A549 (cell line): ENCODE measurements around the gene NCKIPSD. TPM values are rescaled to one million over a fixed set of nuclear protein-coding genes. Genes with fewer than 3 reads are reported as not detected.

ENCODE experiments used
- ATAC-seq, 2 experiments: fragments of 200-7000 bp in 1 of 2; fragments of >200 bp in 1 of 2; cut with Nextera tagmentation in 1 of 2; cut with Tn5 transposase in 1 of 2; 3 replicates each; pipeline versions ENCODE4 v1.8.0 to v1.9.1; 2018 to 2020; ENCODE audit warnings: mild to moderate bottlenecking in 1 of 2, moderate library complexity in 1 of 2
- CTCF ChIA-PET: fragments of 300-600 bp; sonication (Branson Sonifier 250); formaldehyde crosslinking; extraction: SDS; loops from one replicate; lab custom pipeline; 2021; ENCODE audit warnings: antibody characterized with exemption, inconsistent platforms; lab: Yijun Ruan, JAX
- POLR2A ChIA-PET: fragments of 350-600 bp; formaldehyde crosslinking; extraction: SDS; loops from one replicate; lab custom pipeline; 2021; ENCODE audit warnings: antibody characterized with exemption, inconsistent platforms; lab: Yijun Ruan, JAX
- DNase-seq, 2 experiments: peaks; one replicate each; pipeline versions ENCODE4 v3.0.0 to v3.0.0-alpha.2; 2011 to 2016; ENCODE audit warnings: low read depth in 1 of 2, low spot score in 1 of 2
- FAIRE-seq: peaks from 2 replicates; lab custom pipeline; 2011; peaks lifted over from hg19 to GRCh38; lab: Jason Lieb, UNC
- H3K27ac ChIP-seq, 2 experiments: fragments of >200 bp; sonication (Bioruptor Twin); formaldehyde crosslinking; 3 replicates each; pipeline ENCODE4 v1.5.1; 2016 to 2017
- H3K4me1 ChIP-seq: fragments of >200 bp; sonication (Bioruptor Twin); formaldehyde crosslinking; 3 replicates; pipeline ENCODE4 v1.6.1; 2016
- H3K4me2 ChIP-seq: fragments of >200 bp; sonication (Bioruptor Twin); formaldehyde crosslinking; 3 replicates; pipeline ENCODE4 v1.6.1; 2016
- H3K4me3 ChIP-seq: fragments of >200 bp; sonication (Bioruptor Twin); formaldehyde crosslinking; 3 replicates; pipeline ENCODE4 v1.5.1; 2016
- H3K9me3 ChIP-seq: fragments of >200 bp; sonication (Bioruptor Twin); formaldehyde crosslinking; 3 replicates; pipeline ENCODE4 v1.6.1; 2016
- CHD2 ChIP-seq: fragments of 150-350 bp; IDR thresholded peaks from 2 replicates; pipeline ENCODE4 v1.6.1; 2014; ENCODE audit warnings: low read length; ENCODE audit not compliant: partially characterized antibody
- CHD4 ChIP-seq: fragments of 200-600 bp; sonication (generic); IDR thresholded peaks from 2 replicates; pipeline ENCODE4 v1.6.1; 2016; ENCODE audit warnings: antibody characterized with exemption, mild to moderate bottlenecking, borderline replicate concordance
- EHF ChIP-seq: fragments of 250-450 bp; sonication (Bioruptor Pico); IDR thresholded peaks from 2 replicates; pipeline ENCODE4 v1.5.0; 2020; ENCODE audit warnings: mild to moderate bottlenecking
- ESRRA ChIP-seq: fragments of 150-350 bp; IDR thresholded peaks from 2 replicates; pipeline ENCODE4 v1.6.1; 2014; ENCODE audit warnings: mild to moderate bottlenecking, low read length, borderline replicate concordance
- FOSB ChIP-seq: fragments of 250-450 bp; sonication (Bioruptor Pico); IDR thresholded peaks from 2 replicates; pipeline ENCODE4 v1.5.0; 2020; ENCODE audit warnings: mild to moderate bottlenecking, moderate library complexity
- HMGXB4 ChIP-seq: fragments of 250-450 bp; sonication (Bioruptor Pico); IDR thresholded peaks from 2 replicates; pipeline ENCODE4 v1.5.0; 2021; ENCODE audit warnings: mild to moderate bottlenecking, moderate library complexity, borderline replicate concordance
- HOXB13 ChIP-seq: fragments of 250-450 bp; sonication (Bioruptor Pico); IDR thresholded peaks from 2 replicates; pipeline ENCODE4 v1.5.0; 2020; ENCODE audit warnings: low read depth, mild to moderate bottlenecking, moderate library complexity
- HOXB5 ChIP-seq: fragments of 250-450 bp; sonication (Bioruptor Pico); IDR thresholded peaks from 2 replicates; pipeline ENCODE4 v1.5.0; 2020; ENCODE audit warnings: mild to moderate bottlenecking, moderate library complexity
- KDM5A ChIP-seq: fragments of 200-600 bp; sonication (generic); IDR thresholded peaks from 2 replicates; pipeline ENCODE4 v1.6.1; 2016; ENCODE audit warnings: antibody characterized with exemption, mild to moderate bottlenecking
- MAFK ChIP-seq: fragments of 450-650 bp; IDR thresholded peaks from 2 replicates; pipeline ENCODE4 v1.6.1; 2014; ENCODE audit not compliant: partially characterized antibody
- MAZ ChIP-seq: fragments of 150-350 bp; IDR thresholded peaks from 2 replicates; pipeline ENCODE4 v1.6.1; 2014; ENCODE audit warnings: antibody characterized with exemption, low read depth, low read length, borderline replicate concordance
- MYC ChIP-seq: IDR thresholded peaks from 2 replicates; pipeline ENCODE4 v1.6.1; 2012; ENCODE audit warnings: mild to moderate bottlenecking, inconsistent platforms, low read length, improper control_type of control experiment, borderline replicate concordance
- NFE2L2 ChIP-seq: fragments of 150-350 bp; conservative IDR thresholded peaks from 2 replicates; pipeline ENCODE4 v1.6.1; 2014; ENCODE audit warnings: low read length
- NPAS2 ChIP-seq: fragments of 250-450 bp; sonication (Bioruptor Pico); IDR thresholded peaks from 2 replicates; pipeline ENCODE4 v1.8.0; 2022; ENCODE audit warnings: mild to moderate bottlenecking, moderate library complexity, borderline replicate concordance
- NR3C1 ChIP-seq: fragments of >200 bp; sonication (Bioruptor Twin); formaldehyde crosslinking; IDR thresholded peaks from 3 replicates; pipeline ENCODE4 v1.6.1; 2017
- PHF8 ChIP-seq: fragments of 200-600 bp; sonication (generic); IDR thresholded peaks from 2 replicates; pipeline ENCODE4 v1.6.1; 2016; ENCODE audit warnings: low read depth, mild to moderate bottlenecking, antibody characterized with exemption, moderate library complexity, borderline replicate concordance
- RCOR1 ChIP-seq: fragments of 150-350 bp; IDR thresholded peaks from 2 replicates; pipeline ENCODE4 v1.6.1; 2014; ENCODE audit warnings: antibody characterized with exemption, low read length, low read depth
- RNF2 ChIP-seq: fragments of 200-600 bp; sonication (generic); IDR thresholded peaks from 2 replicates; pipeline ENCODE4 v1.6.1; 2016; ENCODE audit warnings: low read depth, mild to moderate bottlenecking, antibody characterized with exemption, moderate library complexity, borderline replicate concordance
- TFCP2L1 ChIP-seq: fragments of 250-450 bp; sonication (Bioruptor Pico); IDR thresholded peaks from 2 replicates; pipeline ENCODE4 v1.5.0; 2021; ENCODE audit warnings: mild to moderate bottlenecking
- ZFP36 ChIP-seq: fragments of 450-650 bp; IDR thresholded peaks from 2 replicates; pipeline ENCODE4 v1.6.1; 2014; ENCODE audit warnings: borderline replicate concordance; ENCODE audit not compliant: partially characterized antibody
- WGBS: methylation state at CpG from one replicate; pipeline ENCODE4 v1.1.6; 2017; ENCODE audit errors: missing lambda C conversion rate; 5-methylcytosine and 5-hydroxymethylcytosine counted together
- polyA plus RNA-seq, 4 experiments: library from polyadenylated mRNA; depleted of rRNA in 3 of 4; stranded (reverse); fragments of >200 nt; fragmentation: RNase III in 1 of 4; extraction: RNeasy Plus Mini Kit Qiagen cat#74134 plus additional on column Dnase treatment in 1 of 4; gene quantifications; 2 replicates in 3 of 4; 3 replicates in 1 of 4; pipeline ENCODE4 v1.2.3, GENCODE V29; 2011 to 2017
- TF ChIP-seq, protein P1 (sequence below): fragments of 150-350 bp; IDR thresholded peaks from 2 replicates; pipeline ENCODE4 v1.6.1; 2014; ENCODE audit warnings: low read depth, mild to moderate bottlenecking, low read length
- TF ChIP-seq, protein P2 (sequence below): fragments of 250-450 bp; sonication (Bioruptor Pico); IDR thresholded peaks from 2 replicates; pipeline ENCODE4 v1.5.0; 2020; ENCODE audit warnings: low read depth, mild to moderate bottlenecking, moderate library complexity
- TF ChIP-seq, protein P3 (sequence below): IDR thresholded peaks from 2 replicates; pipeline ENCODE4 v1.6.1; 2012

Gene NCKIPSD
- polyA plus RNA-seq, 2 of the 4 experiments (the other 2 are of a cell fraction), result 10.2 to 10.9 TPM

- 94% methylated on average over 12 of the region's 17 CpGs for WGBS
- DNase-seq (no peak), ATAC-seq (no peak), FAIRE-seq (no peak)
- H3K4me2 ChIP-seq, result no peak overlapping the region
- peaks cover 30% of the 10 kb centered on the region for H3K4me1 ChIP-seq
- no peak overlapping the region for H3K4me3 ChIP-seq
- ChIA-PET CTCF (no interaction called here), POLR2A (no interaction called here)
- no peak overlapping the region for H3K27ac ChIP-seq
- H3K9me3 ChIP-seq, result no peaks in the 10 kb centered on the region
- TF ChIP-seq CHD4, result no peak
- TF ChIP-seq, protein P1, sequence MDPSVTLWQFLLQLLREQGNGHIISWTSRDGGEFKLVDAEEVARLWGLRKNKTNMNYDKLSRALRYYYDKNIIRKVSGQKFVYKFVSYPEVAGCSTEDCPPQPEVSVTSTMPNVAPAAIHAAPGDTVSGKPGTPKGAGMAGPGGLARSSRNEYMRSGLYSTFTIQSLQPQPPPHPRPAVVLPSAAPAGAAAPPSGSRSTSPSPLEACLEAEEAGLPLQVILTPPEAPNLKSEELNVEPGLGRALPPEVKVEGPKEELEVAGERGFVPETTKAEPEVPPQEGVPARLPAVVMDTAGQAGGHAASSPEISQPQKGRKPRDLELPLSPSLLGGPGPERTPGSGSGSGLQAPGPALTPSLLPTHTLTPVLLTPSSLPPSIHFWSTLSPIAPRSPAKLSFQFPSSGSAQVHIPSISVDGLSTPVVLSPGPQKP, result no peak
- TF ChIP-seq RCOR1, result no peak
- no peak for TF ChIP-seq NR3C1
- TF ChIP-seq HOXB13, result no peak
- TF ChIP-seq MAFK, result no peak
- no peak for TF ChIP-seq HOXB5 (CRISPR knock-in tag)
- no peak for TF ChIP-seq RNF2
- TF ChIP-seq NPAS2, result no peak
- TF ChIP-seq, protein P2, sequence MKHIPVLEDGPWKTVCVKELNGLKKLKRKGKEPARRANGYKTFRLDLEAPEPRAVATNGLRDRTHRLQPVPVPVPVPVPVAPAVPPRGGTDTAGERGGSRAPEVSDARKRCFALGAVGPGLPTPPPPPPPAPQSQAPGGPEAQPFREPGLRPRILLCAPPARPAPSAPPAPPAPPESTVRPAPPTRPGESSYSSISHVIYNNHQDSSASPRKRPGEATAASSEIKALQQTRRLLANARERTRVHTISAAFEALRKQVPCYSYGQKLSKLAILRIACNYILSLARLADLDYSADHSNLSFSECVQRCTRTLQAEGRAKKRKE (CRISPR knock-in tag), result no peak
- TF ChIP-seq ZFP36, result no peak
- no peak for TF ChIP-seq ESRRA
- no peak for TF ChIP-seq TFCP2L1 (CRISPR knock-in tag)
- TF ChIP-seq KDM5A, result no peak
- TF ChIP-seq NFE2L2, result no peak
- no peak for TF ChIP-seq MYC
- no peak for TF ChIP-seq FOSB (CRISPR knock-in tag)
- TF ChIP-seq CHD2, result no peak
- no peak for TF ChIP-seq PHF8
- TF ChIP-seq, protein P3, sequence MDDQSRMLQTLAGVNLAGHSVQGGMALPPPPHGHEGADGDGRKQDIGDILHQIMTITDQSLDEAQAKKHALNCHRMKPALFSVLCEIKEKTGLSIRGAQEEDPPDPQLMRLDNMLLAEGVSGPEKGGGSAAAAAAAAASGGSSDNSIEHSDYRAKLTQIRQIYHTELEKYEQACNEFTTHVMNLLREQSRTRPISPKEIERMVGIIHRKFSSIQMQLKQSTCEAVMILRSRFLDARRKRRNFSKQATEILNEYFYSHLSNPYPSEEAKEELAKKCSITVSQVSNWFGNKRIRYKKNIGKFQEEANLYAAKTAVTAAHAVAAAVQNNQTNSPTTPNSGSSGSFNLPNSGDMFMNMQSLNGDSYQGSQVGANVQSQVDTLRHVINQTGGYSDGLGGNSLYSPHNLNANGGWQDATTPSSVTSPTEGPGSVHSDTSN, result no peak
- TF ChIP-seq, all 56 proteins: peak for 0
These were observed 3.6 kb downstream of the NCKIPSD start for GRCh38 chr3:48681974-48682610.

GRCh38 chr3:48681541-48681880 lies 4.2 kb downstream of the NCKIPSD start:
- TF ChIP-seq HMGXB4 (CRISPR knock-in tag), result no peak
- TF ChIP-seq HOXB5 (CRISPR knock-in tag), result no peak
- no peak for TF ChIP-seq MAZ
- no peak for TF ChIP-seq EHF (CRISPR knock-in tag)
- DNase-seq, result no peak
- ChIA-PET CTCF (no interaction called here), POLR2A (no interaction called here)
- ATAC-seq, result no peak
- no peak for FAIRE-seq
- peaks cover 30% of the 10 kb centered on the region for H3K4me1 ChIP-seq
- H3K9me3 ChIP-seq, result no peaks in the 10 kb centered on the region
- no peak overlapping the region for H3K4me3 ChIP-seq
- H3K27ac ChIP-seq, result no peak overlapping the region
- H3K4me2 ChIP-seq, result no peak overlapping the region
- WGBS, result 83% methylated on average over 3 of the region's 7 CpGs
